ENCODE results near the gene KCNT1. TPM values are rescaled to one million over a fixed set of nuclear protein-coding genes. Genes with fewer than 3 reads are reported as not detected.

Gene KCNT1
- total RNA-seq, 1 donor from 2014 or later = not detected

DNA sequence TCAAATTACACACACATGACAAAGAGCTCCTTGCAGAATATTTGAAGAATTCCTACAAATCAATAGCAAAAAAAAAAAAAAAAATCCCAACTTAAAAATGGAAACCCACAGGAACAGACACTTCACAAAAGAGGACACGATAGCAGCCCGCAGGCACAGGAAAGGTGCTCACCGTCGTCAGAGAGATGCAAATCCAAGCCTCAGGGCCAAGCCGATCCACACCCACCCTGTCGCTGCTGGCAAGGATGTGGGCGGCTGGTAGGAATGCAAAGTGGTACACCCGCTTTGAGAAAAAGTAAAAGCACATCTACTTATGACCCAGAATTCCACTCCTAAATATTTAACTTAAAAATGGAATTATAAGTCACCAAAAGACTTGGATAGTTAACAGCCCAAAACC is 28.0 kb upstream of the KCNT1 start:
- no peak for DNase-seq

GRCh38 chr9:135674977-135675376 is 27.0 kb upstream of the KCNT1 start:
- no peak for DNase-seq

GRCh38 chr9:135676891-135677290 is 25.1 kb upstream of the KCNT1 start:
- DNase-seq = no peak

- DNase-seq = no peak
These were observed 24.3 kb upstream of the KCNT1 start for GRCh38 chr9:135677641-135678168.

DNA sequence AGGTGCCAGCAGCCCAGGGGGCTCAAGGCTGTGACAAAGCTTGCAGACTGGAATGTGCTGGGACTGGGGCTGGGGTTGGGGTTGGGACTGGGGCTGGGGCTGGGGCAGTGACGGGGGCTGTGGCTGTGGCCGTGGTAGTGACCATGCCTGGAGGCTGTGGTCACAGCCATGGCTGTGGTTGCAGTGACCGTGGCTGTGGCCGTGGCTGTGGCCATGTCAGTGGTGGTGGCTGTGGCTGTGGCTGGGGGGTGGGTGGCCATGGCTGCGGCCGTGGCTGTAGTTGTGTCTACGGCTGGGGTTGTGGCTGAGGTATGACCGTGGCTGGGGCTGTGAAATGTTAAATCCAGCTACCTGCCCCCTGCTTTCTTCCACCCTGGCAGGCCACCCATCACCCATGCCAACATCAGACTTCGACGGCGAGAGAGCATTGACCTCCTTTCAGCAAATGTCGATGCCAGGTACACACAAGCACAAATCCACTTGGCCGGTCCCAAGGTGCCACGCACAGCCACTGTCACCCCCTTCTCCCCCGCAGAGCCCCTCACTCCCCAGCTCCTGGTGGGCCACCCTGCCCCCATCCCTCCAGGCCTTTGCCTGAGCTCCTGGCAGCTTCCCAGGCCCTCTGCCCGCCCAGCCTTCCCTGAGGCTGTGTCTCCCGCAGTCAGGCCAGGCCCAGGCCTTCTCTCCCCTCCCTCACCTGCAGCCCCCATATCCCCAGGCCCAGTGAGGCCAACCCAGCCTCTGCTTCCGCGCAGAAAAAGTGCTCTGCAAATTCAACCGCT is 23.6 kb upstream of the KCNT1 start:
- DNase-seq = no peak

DNA sequence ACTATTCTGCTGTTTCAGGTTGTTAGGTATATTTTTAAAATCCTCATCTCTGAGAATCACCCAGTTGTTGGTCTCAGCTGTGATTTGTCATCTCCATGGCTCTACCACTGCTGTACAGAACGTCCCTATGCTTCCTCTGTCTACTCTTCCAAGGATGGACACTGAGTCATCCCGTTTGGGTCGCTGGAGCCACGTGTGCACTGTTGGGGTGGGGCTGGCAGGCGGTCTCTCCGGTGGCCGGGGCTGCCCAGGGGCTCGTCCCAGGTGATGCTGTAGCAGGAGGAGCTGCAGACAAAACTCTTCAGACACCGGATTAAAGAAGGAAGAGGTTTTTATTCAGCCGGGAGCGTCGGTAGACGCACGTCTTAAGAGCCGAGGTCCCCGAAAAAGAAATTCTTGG is 21.9 kb upstream of the KCNT1 start:
- no peak for DNase-seq

- no peak for DNase-seq
These were observed 20.8 kb upstream of the KCNT1 start for GRCh38 chr9:135681161-135681560.

DNA sequence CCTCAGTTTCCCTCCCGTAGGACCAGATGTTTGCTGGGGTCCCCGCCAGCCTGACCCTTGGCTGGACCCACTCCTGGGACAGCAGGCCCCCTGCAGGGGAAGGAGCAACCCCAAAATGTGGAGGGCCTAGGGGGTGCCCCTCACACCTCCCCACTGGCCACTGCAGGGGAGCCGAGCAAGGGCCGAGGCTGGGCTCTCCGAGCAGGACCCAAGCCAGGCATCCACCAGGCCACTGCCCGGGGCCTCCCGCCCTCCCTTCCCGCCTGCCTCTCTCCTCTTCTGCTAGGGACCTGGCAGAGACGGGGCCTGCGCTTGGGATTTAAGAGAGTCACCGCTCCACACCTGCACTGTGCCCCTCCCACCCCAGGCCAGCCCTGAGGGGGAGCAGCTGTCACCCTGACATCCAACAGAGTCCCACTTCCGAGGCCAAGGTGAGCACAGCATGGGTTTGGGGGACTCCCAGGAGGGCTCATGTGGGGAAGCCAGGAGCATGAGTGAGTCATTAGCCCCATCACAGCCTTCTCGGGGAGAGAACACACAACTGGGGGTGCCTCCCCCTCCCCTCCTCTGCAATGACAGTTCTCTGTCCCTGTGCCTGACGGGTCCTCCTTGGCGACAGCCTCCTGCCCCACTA is 18.5 kb upstream of the KCNT1 start:
- no peak for DNase-seq

GRCh38 chr9:135684691-135685090 is 17.3 kb upstream of the KCNT1 start:
- DNase-seq = no peak

DNA sequence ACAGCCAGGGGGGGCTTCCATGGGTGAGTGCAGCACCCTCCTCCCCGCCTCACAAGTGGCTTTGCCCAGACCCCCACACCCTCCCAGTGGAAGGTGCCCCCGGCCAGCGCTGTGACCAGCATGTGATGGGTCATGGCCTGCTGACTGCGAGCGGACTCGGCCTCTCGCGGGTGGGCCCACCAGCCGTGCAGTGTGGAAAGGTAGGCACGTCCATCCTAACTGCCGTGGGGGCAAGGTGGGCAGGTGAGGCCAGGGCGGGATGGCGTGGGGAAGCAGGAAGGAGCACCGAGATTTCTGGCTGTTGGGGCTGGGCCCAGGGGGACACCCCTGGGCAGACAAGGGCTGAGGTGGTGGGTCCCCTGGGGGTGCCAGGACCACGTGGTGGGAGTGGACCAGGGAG is 14.8 kb upstream of the KCNT1 start:
- no peak for DNase-seq

GRCh38 chr9:135689011-135689410 is 13.0 kb upstream of the KCNT1 start:
- no peak for DNase-seq

- DNase-seq = no peak
These were observed 11.0 kb upstream of the KCNT1 start for GRCh38 chr9:135690836-135691570.

DNA sequence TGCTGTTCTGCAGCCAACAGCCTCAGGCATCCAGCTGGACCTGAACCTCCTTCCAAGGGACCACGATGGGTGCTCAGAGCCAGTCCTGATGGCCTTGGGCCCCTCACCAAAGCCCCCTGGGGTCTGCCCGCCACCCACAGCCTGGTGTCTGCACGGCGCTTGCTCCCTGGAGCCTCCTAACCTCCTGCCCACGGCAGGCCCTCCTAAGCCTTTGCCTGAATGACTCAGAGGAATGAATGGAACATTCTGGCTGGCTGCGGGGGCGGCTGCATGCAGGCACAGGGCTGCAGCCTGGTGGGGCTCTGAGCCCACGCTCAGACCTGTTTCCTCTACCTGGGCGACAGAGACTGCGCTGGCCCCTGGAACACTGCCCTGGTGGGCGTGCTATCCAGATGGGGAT is 9.6 kb upstream of the KCNT1 start:
- DNase-seq = no peak

DNA sequence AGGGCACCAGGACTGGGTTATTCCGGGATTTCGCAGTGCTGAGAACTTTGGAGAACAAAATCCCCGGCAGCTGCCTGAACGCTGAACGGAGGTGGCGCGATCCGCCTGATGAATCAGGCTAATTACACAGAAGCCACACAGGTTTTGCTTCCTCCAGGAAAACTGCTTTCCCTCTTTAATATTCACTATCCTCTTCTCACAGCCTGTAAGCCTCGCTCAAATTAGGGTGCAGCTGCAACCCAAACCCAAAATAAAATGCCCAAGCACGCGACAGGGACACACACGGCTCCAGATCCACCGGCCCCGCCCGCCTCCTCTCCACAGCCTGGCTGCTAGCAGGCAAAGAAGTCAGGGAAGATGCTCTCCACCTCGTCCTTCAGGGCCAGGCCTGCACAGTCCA is 8.7 kb upstream of the KCNT1 start:
- DNase-seq = no peak

GRCh38 chr9:135693771-135694170 is 8.2 kb upstream of the KCNT1 start:
- no peak for DNase-seq

DNA sequence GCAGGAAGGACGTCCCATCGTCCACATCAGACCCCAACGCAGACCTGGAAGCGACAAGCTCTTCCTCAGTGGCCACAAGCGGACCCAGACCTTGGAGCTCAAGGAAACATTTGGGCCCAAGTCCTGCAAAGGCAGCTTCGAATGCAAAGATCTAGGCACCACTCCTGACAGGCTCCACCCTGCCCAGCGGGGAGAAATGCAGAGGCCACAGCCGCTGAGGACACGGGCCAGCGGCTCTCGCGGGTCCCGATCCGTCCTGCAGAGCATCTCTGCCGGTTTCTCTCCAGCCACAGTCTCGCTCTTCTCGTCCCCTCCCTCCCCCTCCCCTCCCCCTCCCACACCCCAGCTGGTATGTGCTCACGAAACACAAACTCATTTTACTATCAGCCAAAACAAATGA is 7.6 kb upstream of the KCNT1 start:
- no peak for DNase-seq

DNA sequence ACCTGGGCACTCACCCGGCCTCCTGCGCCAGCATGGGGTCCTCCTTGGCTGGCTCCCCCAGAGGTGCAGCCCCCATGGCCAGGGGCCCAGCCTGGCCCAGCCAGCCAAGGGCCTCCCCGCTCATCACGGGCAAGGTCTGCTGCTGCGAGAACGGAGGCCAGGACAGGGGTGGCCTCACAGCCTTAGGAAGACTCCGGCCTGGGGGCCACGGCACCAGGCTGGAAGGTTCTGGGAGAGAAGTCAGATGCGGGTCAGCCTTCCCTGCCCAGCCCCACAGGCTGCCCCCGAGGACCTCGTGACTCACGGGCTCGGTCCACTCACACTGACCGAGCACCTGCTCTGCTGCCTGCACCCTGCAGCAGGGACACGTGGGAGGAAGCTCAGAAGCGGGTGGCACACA is 6.9 kb upstream of the KCNT1 start:
- DNase-seq = no peak

DNA sequence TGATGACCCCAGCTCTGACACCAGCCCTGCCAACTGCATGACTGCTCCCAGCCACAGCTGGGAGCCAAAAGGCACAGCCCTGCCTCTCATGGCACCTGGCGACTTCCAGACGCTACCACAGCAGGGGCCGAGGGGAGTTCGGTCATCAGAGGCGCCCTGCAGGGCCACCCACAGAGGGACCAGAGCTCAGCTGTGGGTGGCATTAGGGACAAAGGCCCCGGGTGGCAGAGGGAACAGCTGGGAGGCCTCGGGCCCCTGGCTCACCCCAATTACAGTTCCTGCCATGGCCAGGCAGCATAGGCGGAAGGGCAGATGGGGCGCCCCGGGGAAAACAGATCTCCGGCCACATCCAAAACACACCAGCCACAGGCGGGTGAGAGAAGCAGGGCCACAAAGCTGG is 6.3 kb upstream of the KCNT1 start:
- DNase-seq = no peak

- DNase-seq = no peak
These were observed 5.5 kb upstream of the KCNT1 start for GRCh38 chr9:135696446-135696845.

- no peak for DNase-seq
These were observed 4.8 kb upstream of the KCNT1 start for GRCh38 chr9:135697226-135697625.

DNA sequence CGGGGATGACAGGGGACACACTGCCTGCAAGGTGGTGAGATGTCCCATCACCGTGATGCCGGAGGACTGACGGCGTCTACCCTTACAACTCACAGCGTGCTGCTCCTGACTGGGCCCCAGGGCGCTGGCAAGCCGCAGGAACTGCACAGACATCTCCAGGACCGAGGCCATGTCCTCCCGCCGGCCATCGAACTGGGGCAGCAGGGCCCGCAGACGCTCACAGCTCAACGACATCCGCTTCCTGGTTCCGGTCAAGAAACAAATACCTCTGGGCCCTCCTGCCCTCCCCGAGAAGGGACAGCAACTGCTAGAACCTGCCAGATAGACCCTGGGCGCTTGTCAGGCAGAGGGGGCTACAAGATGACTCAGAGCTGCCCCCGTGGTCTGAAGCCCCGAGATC is 3.7 kb upstream of the KCNT1 start:
- no peak for DNase-seq

- no peak for DNase-seq
These were observed 3.2 kb upstream of the KCNT1 start for GRCh38 chr9:135698767-135699166.

GRCh38 chr9:135699440-135699839 is 2.5 kb upstream of the KCNT1 start, which contains the start of gene SOHLH1:
Gene SOHLH1 (minus strand): TSS chr9:135699481. CDS start chr9:135699467, 14 bp downstream.
- no peak for DNase-seq

- no peak for DNase-seq
These were observed 1.5 kb upstream of the KCNT1 start for GRCh38 chr9:135700525-135700924.
